Amniotic stem cell (primary cell): ENCODE data around the gene SFR1.

Experiments
- DNase-seq: peaks from one replicate; lab custom pipeline; 2025; lab: John Stamatoyannopoulos, UW

Gene SFR1

GRCh38 chr10:104121485-104122224 is at the start of gene SFR1:
TSS of gene SFR1 (plus strand) at chr10:104122171. CDS start at chr10:104122184, 13 bp downstream.
- DNase-seq = peak; percentile 98

- DNase-seq = no peak
Observed at GRCh38 chr10:104072786-104073185, 49.2 kb upstream of the SFR1 start.

- DNase-seq = no peak
Observed at GRCh38 chr10:104074505-104074904, 47.5 kb upstream of the SFR1 start.

- DNase-seq = no peak
Observed at GRCh38 chr10:104076743-104077160, 45.2 kb upstream of the SFR1 start.

- no peak for DNase-seq
Observed at GRCh38 chr10:104077247-104077646, 44.7 kb upstream of the SFR1 start.

- no peak for DNase-seq
Observed at GRCh38 chr10:104077663-104078151, 44.3 kb upstream of the SFR1 start.

- no peak for DNase-seq
Observed at GRCh38 chr10:104080762-104081161, 41.2 kb upstream of the SFR1 start.

GRCh38 chr10:104081998-104082397 is 40.0 kb upstream of the SFR1 start:
- DNase-seq = no peak

- DNase-seq = no peak
Observed at GRCh38 chr10:104084482-104085142, 37.4 kb upstream of the SFR1 start.

GRCh38 chr10:104085801-104086400 is 36.1 kb upstream of the SFR1 start, which contains the start of gene COL17A1:
TSS of gene COL17A1 (minus strand) at chr10:104085880. CDS start at chr10:104080673, 5,207 bp downstream.
- no peak for DNase-seq

GRCh38 chr10:104088239-104088638 is 33.7 kb upstream of the SFR1 start:
- DNase-seq = no peak

GRCh38 chr10:104089621-104090020 is 32.4 kb upstream of the SFR1 start:
- DNase-seq = no peak

- no peak for DNase-seq
Observed at GRCh38 chr10:104090611-104091010, 31.4 kb upstream of the SFR1 start.

GRCh38 chr10:104092749-104093148 is 29.2 kb upstream of the SFR1 start:
- no peak for DNase-seq

GRCh38 chr10:104096692-104097091 is 25.3 kb upstream of the SFR1 start:
- DNase-seq = no peak

GRCh38 chr10:104098358-104098925 is 23.5 kb upstream of the SFR1 start:
- no peak for DNase-seq

GRCh38 chr10:104099269-104099668 is 22.7 kb upstream of the SFR1 start:
- no peak for DNase-seq

- no peak for DNase-seq
Observed at GRCh38 chr10:104099941-104100340, 22.0 kb upstream of the SFR1 start.

- DNase-seq = no peak
Observed at GRCh38 chr10:104100795-104101194, 21.2 kb upstream of the SFR1 start.

GRCh38 chr10:104101902-104102301 is 20.1 kb upstream of the SFR1 start:
- DNase-seq = no peak

GRCh38 chr10:104103956-104104355 is 18.0 kb upstream of the SFR1 start:
- DNase-seq = no peak

GRCh38 chr10:104104418-104104817 is 17.6 kb upstream of the SFR1 start:
- no peak for DNase-seq

GRCh38 chr10:104104926-104105325 is 17.0 kb upstream of the SFR1 start:
- no peak for DNase-seq
